OCI-LY7 (cell line): ENCODE measurements around the gene XPR1. TPM values are rescaled to one million over a fixed set of nuclear protein-coding genes. Genes with fewer than 3 reads are reported as not detected.

ENCODE experiments used
- BruUV-seq: library from RNA; stranded (reverse); fragments of 400-500 nt; replicated peaks from 2 replicates; lab custom pipeline; 2021; lab: Mats Ljungman, UMichigan
- CTCF ChIA-PET: fragments of 300-600 bp; sonication (Branson Sonifier 250); formaldehyde crosslinking; loops from one replicate; lab custom pipeline; 2022; ENCODE audit warnings: antibody characterized with exemption; ENCODE audit not compliant: unreplicated experiment; lab: Charles Lee
- POLR2A ChIA-PET: fragments of 300-600 bp; sonication (Branson Sonifier 250); formaldehyde crosslinking; loops from one replicate; lab custom pipeline; 2022; ENCODE audit warnings: antibody characterized with exemption; lab: Charles Lee
- DNase-seq: peaks from one replicate; pipeline ENCODE4 v3.0.0-alpha.2; 2015; ENCODE audit warnings: low spot score
- H2AFZ ChIP-seq: fragments of 200-600 bp; sonication (generic), shearing (Covaris generic); 2 replicates; pipeline ENCODE4 v1.6.1; 2014; ENCODE audit warnings: mild to moderate bottlenecking, antibody characterized with exemption, low read length, moderate library complexity
- H3K27ac ChIP-seq: fragments of 200-600 bp; sonication (generic); 2 replicates; pipeline ENCODE4 v1.5.1; 2014; ENCODE audit warnings: mixed run types, low read depth, mild to moderate bottlenecking, moderate library complexity, low read length, inconsistent platforms; ENCODE audit not compliant: poor library complexity, severe bottlenecking
- H3K36me3 ChIP-seq: fragments of 200-600 bp; sonication (generic); 2 replicates; pipeline ENCODE4 v1.6.1; 2014; ENCODE audit warnings: mild to moderate bottlenecking, antibody characterized with exemption, low read length, moderate library complexity, mixed read lengths; ENCODE audit not compliant: insufficient read depth
- H3K4me1 ChIP-seq: fragments of 200-600 bp; sonication (generic); 2 replicates; pipeline ENCODE4 v1.5.1; 2014; ENCODE audit warnings: mild to moderate bottlenecking, low read length; ENCODE audit not compliant: insufficient read depth, poor library complexity, severe bottlenecking
- H3K4me2 ChIP-seq: fragments of 200-600 bp; sonication (generic); 2 replicates; pipeline ENCODE4 v1.6.1; 2014; ENCODE audit warnings: mild to moderate bottlenecking, low read length
- H3K4me3 ChIP-seq: fragments of 200-600 bp; sonication (generic); 2 replicates; pipeline ENCODE4 v1.5.1; 2014; ENCODE audit warnings: mild to moderate bottlenecking, low read depth, low read length; ENCODE audit not compliant: poor library complexity, severe bottlenecking
- H3K79me2 ChIP-seq: fragments of 200-600 bp; sonication (generic); 2 replicates; pipeline ENCODE4 v1.6.1; 2016; ENCODE audit warnings: low read depth, mild to moderate bottlenecking, low read length, moderate library complexity, mixed read lengths; ENCODE audit not compliant: insufficient read depth
- H3K9me2 ChIP-seq: fragments of 200-600 bp; sonication (generic); 2 replicates; pipeline ENCODE4 v1.6.1; 2016; ENCODE audit warnings: mild to moderate bottlenecking, low read length, mixed read lengths; ENCODE audit not compliant: insufficient read depth
- H3K9me3 ChIP-seq: fragments of 200-600 bp; sonication (generic); 2 replicates; pipeline ENCODE4 v1.6.1; 2014; ENCODE audit warnings: mild to moderate bottlenecking, mixed run types, low read length, mixed read lengths
- H4K20me1 ChIP-seq: fragments of 200-600 bp; sonication (generic); 2 replicates; pipeline ENCODE4 v1.6.1; 2014; ENCODE audit warnings: mild to moderate bottlenecking, antibody characterized with exemption, low read length, moderate library complexity, mixed read lengths; ENCODE audit not compliant: insufficient read depth
- EZH2phosphoT487 ChIP-seq: fragments of 200-600 bp; sonication (generic); IDR thresholded peaks from 2 replicates; pipeline ENCODE4 v1.6.1; 2018; ENCODE audit warnings: low read depth, borderline replicate concordance, mild to moderate bottlenecking, mixed run types, antibody characterized with exemption, low read length, moderate library complexity, mixed read lengths
- intact Hi-C: fragments of 100-400 bp; cut with micrococcal nuclease; formaldehyde crosslinking; loops from one replicate; pipeline ENCODE4 v1.10.0; 2022; ENCODE audit not compliant: unreplicated experiment
- total RNA-seq, 2 experiments: library from RNA; depleted of rRNA in 1 of 2; stranded (reverse); fragments of >200 nt in 1 of 2; shearing (Covaris generic) in 1 of 2; gene quantifications; 2 replicates each; pipeline ENCODE4 v1.2.3, GENCODE V29; 2014 to 2022
- TF ChIP-seq, protein P1 (sequence below): fragments of 200-600 bp; sonication (generic); conservative IDR thresholded peaks from 2 replicates; pipeline ENCODE4 v1.5.1; 2014; ENCODE audit warnings: mild to moderate bottlenecking, antibody characterized with exemption, low read length, moderate library complexity, mixed read lengths

Gene XPR1
- total RNA-seq, 2 experiments from 2014 or later, result 8.6 to 17.2 TPM

DNA sequence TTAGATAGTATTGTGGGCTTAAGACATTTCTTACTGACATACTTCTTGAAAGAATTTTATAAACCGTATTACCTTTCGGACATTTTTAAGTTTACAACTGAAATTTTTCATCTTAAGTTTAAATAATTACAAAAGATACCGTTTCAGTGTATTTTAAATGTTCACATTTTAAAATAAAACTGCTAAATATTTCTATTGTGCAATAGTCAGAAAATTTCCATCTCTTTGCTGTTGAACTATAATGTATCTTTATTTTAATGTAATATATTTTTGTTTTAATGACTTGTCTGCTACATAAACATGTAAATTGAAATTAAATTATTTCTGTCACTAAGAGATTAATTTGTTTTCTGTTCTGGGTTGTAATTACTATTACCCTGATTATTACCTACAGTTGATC is 206.7 kb downstream of the XPR1 start:
- Histone ChIP-seq H4K20me1 (no peaks in the 10 kb centered on the region), H3K9me3 (no peaks in the 10 kb centered on the region), H3K36me3 (no peaks in the 10 kb centered on the region), H3K4me3 (no peak overlapping the region), H3K79me2 (no peaks in the 10 kb centered on the region), H3K4me1 (no peaks in the 10 kb centered on the region), H2AFZ (no peak overlapping the region), H3K9me2 (0 out of 2 replicates have a peak, but pooled peaks cover 3% of the 10 kb centered on the region), H3K4me2 (no peak overlapping the region), H3K27ac (no peak overlapping the region)
- intact Hi-C loops, result no loop called here
- BruUV-seq, result no TSS peak
- CTCF ChIA-PET, result no interaction called here
- no peak for DNase-seq
- TF ChIP-seq, protein P1, sequence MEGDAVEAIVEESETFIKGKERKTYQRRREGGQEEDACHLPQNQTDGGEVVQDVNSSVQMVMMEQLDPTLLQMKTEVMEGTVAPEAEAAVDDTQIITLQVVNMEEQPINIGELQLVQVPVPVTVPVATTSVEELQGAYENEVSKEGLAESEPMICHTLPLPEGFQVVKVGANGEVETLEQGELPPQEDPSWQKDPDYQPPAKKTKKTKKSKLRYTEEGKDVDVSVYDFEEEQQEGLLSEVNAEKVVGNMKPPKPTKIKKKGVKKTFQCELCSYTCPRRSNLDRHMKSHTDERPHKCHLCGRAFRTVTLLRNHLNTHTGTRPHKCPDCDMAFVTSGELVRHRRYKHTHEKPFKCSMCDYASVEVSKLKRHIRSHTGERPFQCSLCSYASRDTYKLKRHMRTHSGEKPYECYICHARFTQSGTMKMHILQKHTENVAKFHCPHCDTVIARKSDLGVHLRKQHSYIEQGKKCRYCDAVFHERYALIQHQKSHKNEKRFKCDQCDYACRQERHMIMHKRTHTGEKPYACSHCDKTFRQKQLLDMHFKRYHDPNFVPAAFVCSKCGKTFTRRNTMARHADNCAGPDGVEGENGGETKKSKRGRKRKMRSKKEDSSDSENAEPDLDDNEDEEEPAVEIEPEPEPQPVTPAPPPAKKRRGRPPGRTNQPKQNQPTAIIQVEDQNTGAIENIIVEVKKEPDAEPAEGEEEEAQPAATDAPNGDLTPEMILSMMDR, result no peak
- TF ChIP-seq EZH2phosphoT487, result no peak
- POLR2A ChIA-PET, result no interaction called here

DNA sequence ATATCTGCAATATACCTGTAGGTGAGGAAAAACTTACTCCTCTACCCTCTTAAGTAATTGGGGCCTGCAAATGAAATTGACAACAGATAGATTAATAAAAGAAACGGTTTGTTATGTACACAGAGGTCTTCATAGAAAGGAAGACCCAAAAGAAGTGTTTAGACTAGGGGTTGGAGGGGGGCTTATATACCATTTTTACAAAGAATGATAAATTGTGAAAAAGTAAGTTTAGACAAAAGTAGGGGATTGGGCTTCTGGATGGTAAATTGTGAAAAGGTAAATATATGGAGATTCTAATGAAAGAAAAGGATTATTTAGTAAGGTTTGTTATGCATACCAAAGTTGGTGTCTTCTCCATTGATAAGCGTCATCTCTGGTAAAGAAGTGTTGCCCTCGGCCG is 207.7 kb downstream of the XPR1 start:
- H3K27ac ChIP-seq, result no peak overlapping the region
- no peaks in the 10 kb centered on the region for H3K9me3 ChIP-seq
- TF ChIP-seq EZH2phosphoT487, result no peak
- TF ChIP-seq, protein P1, result no peak
- H3K36me3 ChIP-seq, result no peaks in the 10 kb centered on the region
- DNase-seq, result no peak
- 0 out of 2 replicates have a peak, but pooled peaks cover 3% of the 10 kb centered on the region for H3K9me2 ChIP-seq
- ChIA-PET CTCF (no interaction called here), POLR2A (interaction anchor here (0.7 kb wide), 1 partner anchor 577 kb away, joined by 3 read pairs; no protein-coding TSS in a partner anchor)
- H2AFZ ChIP-seq, result no peak overlapping the region
- H3K79me2 ChIP-seq, result no peaks in the 10 kb centered on the region
- no peak overlapping the region for H3K4me3 ChIP-seq
- H4K20me1 ChIP-seq, result no peaks in the 10 kb centered on the region
- no peaks in the 10 kb centered on the region for H3K4me1 ChIP-seq
- no TSS peak for BruUV-seq
- intact Hi-C loops, result no loop called here
- no peak overlapping the region for H3K4me2 ChIP-seq

DNA sequence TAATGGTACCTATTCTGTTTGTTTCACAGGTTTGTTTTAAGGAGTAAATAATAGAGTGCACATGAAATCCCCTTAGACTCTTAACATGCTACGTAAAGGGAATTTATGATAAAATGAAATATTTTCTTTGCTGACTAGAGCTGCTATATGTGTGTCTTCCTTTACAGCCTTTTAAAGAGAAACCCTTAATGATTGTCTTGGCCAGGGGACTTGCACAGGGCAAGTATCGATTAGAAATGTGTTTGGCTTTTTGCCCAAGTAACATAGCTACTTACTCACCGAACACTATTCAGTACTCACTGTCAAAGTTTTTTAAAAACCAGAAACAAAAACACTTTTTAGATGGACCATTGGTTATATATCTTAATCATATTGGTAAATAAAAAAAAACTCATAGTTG is 209.6 kb downstream of the XPR1 start:
- CTCF ChIA-PET, result no interaction called here
- H3K4me3 ChIP-seq, result no peak overlapping the region
- H3K36me3 ChIP-seq, result no peaks in the 10 kb centered on the region
- no peak overlapping the region for H2AFZ ChIP-seq
- intact Hi-C loops, result no loop called here
- no peak for DNase-seq
- no TSS peak for BruUV-seq
- H3K27ac ChIP-seq, result no peak overlapping the region
- no peak for TF ChIP-seq EZH2phosphoT487
- TF ChIP-seq, protein P1, result no peak
- no peaks in the 10 kb centered on the region for H3K4me1 ChIP-seq
- H3K9me3 ChIP-seq, result no peaks in the 10 kb centered on the region
- H3K9me2 ChIP-seq, result 0 out of 2 replicates have a peak, but pooled peaks cover 3% of the 10 kb centered on the region
- H3K4me2 ChIP-seq, result no peak overlapping the region
- no peaks in the 10 kb centered on the region for H3K79me2 ChIP-seq
- POLR2A ChIA-PET, result interaction anchor here (1.2 to 1.5 kb wide), 2 partner anchors 21 to 37 kb away, joined by 3 read pairs; no protein-coding TSS in a partner anchor
- H4K20me1 ChIP-seq, result no peaks in the 10 kb centered on the region
